Brain pericyte (primary cell): ENCODE results near the gene C6orf136.
A peak's percentile ranks its signal among the peaks of the same experiment; 100 is the strongest.

Experiments used
- DNase-seq: peaks from one replicate; pipeline ENCODE4 v3.0.0-alpha.2; 2012; ENCODE audit warnings: low read depth, low spot score

C6orf136 gene

GRCh38 chr6:30615958-30616810 is 30.7 kb upstream of the C6orf136 start:
- no peak for DNase-seq

GRCh38 chr6:30616811-30617564 is 29.9 kb upstream of the C6orf136 start, which contains the start of gene PPP1R10:
TSS of gene PPP1R10 (minus strand) at chr6:30617243. CDS start at chr6:30609944, 7,299 bp downstream.
- peak; percentile 100 for DNase-seq

DNA sequence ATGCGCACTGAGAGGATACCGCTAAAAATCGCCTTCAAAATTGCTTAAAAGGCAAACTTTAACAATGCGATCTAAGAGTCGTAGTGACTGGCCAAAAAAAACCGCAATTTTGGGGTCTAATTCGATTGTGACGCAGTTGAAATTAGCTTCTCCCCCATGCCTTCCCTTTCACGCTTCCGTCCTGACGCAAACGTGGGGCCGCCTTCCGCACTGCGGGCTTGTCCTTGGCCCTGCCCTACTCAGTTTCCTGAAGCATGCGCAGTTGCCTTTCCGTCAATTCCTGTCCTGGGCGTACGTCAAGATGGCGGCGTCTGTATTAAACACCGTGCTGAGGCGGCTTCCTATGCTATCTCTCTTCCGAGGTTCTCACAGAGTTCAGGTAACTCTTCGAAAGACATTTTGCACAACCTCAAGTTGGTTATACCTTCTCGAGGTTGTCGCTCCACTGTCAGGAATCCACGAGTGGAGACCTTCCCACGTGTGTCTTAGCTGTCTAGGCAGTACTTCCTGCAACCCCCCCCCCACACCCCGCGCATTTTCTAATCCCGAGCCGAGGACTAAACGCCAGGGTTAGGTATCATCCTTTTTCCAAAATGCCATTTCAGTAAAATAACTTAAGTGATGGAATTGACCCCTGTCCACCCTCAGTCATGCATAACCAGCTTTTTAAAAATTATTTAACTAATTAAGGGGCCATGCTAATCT is 29.2 kb upstream of the C6orf136 start, which contains the start of gene MRPS18B:
MRPS18B (plus strand) TSS at position 276 of the 705 bp plus-strand sequence; CDS start at position 302, 26 bp downstream.
- DNase-seq: peak; percentile 97

DNA sequence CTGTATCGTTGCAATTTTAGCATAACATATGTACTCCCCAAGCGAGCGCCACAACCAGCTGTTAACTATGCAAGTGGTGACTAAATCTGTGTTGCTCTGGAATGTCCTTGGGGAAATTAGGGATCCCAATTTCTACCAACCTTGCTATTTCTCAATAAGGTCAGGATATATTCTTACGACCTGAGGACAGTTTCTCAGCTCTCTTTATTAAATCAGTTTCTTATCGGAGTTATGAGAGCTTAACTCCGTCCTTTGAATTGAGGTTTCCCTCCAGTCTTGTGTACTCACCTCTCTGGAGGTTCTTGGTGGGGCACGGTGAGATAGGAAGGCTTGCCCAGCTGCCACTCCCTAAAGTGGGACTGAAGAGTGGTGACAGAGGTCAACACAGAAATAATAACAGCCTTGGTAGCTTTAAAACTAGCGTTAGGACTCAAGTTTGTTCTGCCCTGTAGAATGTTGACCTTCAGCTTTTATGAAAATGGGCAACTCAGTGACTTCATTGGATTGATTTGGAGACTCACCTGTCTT is 28.6 kb upstream of the C6orf136 start:
- no peak for DNase-seq

DNA sequence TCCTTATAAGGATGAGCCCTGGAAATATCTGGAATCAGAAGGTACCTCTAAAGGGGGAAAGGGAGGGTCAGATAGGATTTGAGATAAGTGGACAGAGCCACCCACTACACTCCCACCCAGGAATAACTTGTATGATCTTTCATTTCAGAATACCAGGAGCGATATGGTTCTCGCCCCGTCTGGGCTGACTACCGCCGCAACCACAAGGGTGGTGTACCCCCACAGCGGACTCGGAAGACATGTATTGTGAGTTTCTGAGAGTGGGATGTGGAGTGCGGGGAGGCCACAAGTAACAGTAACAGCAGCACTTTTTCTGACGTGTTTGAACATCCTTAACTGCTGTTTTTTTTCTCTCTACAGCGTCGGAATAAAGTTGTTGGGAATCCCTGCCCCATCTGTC is 27.4 kb upstream of the C6orf136 start:
- DNase-seq: no peak

GRCh38 chr6:30625511-30625910 is 21.4 kb upstream of the C6orf136 start:
- DNase-seq: no peak

DNA sequence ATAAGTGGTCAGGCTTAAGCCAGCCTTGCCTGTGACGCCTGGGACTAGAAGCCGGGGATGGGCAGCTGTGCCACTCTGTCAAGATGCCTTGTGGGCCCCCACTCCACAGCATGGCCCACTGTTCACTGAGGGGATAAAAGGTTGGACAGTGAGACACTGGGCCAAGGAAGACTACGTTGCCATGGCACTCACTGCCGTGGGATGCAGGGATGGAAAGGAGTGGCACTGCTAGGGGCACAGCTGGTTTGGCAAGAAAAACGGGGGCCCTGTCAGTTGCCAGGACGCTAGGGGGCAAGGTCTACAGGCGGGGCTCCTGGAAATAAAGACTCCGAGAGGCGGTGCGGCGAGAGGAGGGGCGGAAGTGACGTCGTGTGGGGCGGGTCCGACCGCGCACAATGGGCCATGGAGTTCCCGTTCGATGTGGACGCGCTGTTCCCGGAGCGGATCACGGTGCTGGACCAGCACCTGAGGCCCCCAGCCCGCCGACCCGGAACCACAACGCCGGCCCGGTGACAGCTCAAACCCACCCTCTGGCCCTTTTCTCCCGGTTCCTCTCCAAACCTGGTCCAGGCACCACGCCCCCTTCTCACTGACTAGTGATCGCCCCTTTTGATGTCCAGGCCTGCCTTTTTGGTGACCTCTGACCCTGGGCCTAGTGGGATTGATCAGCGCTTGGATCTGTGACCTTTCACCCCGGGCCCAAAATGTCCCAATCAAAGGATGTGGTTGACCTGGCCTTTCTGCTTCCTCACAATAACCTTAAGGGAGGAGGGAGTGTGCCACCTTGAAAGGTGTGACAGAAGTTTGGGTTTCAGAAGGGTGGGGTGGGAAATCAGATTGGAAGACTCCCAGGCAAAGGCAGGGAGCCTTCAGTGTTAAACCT is 20.2 kb upstream of the C6orf136 start, which contains the start of gene ATAT1:
ATAT1 (plus strand) TSS at position 391 of the 883 bp plus-strand sequence.
- DNase-seq: no peak

- DNase-seq: no peak
Observed at GRCh38 chr6:30635834-30636233, 11.1 kb upstream of the C6orf136 start.

DNA sequence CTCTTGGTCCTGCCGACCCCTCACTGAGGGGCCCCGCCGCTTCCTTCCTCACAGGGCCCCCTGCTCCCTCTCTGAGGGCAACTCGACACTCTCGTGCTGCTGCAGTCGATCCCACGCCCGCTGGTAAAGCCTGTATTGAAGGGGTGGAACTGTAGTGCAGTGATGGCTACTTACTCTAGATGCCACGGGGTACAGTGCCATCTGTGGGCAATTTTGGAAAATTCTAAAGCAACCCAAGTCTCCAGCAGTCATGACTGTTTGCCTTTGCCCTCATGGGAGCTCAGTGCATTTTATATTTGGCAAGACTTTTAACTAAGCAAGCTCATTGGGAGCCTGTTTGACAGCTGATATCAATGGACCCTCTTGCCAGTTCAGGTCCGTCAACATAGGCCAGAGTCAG is 6.5 kb upstream of the C6orf136 start:
- no peak for DNase-seq

DNA sequence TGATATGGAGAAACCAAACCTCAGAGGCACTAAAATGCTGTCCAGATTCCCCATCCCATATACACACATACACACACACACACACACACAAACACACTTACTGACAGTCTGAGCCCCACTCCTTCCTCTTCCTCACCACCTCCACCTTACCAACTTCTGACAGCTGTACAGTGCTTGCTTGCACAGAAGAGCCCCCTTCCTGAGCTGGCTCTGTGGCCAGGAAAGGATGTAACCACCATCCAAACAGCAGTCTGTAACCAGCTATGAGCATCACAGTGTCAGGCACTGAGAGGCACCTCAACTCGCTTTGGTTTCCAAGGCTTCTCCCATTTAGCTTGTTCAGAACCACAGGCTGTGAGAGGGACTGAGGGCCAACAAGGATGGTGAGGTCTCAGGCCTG is 5.9 kb upstream of the C6orf136 start:
- no peak for DNase-seq

DNA sequence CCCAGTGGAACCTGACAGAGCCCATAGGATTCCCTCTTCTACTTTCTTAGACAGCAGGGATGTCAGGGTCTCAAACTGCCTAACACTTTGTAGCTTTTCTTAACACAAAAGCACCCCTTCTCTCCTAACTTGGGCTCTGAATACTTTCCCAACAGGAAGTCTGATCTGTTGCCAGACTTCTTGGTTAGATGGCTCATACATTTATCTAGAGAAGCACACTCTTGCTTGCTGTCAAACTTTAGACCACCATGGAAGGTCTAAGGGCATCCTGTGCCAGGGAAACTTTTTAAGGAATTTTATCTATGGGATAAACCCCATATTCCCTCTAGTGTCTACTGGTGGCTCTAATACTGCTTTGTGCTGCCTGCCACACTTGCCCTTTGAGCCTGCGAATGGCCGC is 3.3 kb upstream of the C6orf136 start:
- DNase-seq: no peak

- no peak for DNase-seq
Observed at GRCh38 chr6:30644769-30645168, 2.2 kb upstream of the C6orf136 start.

DNA sequence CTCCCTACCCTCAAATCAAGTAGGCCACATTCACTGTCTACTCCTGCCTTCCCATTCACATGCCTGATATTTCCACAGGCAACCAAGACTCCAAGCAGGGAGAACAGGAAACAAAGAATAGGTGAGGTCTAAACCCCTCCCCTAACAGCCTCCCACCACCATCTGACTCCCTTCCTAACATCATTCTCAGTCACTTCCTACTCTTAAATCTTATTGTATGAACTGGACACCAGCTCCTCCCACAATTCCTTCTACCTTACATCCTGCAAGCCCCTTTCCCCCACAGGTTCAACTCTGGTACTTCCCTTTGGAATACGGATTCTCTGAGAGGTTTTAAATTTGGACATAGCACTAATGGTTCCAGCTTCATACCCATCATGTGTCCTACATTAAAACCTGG is 944 bp upstream of the C6orf136 start:
- DNase-seq: no peak

- DNase-seq: no peak
Observed at GRCh38 chr6:30647242-30648116, 546 bp downstream of the C6orf136 start.

DNA sequence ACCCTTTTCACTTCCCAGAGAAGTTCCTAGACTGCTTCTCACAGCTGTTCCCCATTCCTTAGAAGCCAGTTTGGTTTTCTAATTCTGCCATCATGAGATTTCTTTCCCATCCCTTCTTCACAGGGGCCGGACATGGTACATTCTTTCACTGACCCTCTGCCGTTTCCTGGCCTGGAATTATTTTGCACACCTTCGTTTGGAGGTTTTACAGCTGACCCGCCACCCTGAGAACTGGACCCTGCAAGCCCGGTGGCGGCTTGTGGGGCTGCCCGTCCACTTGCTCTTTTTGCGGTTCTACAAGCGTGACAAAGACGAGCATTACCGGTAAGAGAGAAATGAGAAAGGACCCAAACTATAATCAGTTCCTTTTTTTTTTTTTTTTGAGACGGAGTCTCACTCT is 4.2 kb downstream of the C6orf136 start:
- DNase-seq: no peak

DNA sequence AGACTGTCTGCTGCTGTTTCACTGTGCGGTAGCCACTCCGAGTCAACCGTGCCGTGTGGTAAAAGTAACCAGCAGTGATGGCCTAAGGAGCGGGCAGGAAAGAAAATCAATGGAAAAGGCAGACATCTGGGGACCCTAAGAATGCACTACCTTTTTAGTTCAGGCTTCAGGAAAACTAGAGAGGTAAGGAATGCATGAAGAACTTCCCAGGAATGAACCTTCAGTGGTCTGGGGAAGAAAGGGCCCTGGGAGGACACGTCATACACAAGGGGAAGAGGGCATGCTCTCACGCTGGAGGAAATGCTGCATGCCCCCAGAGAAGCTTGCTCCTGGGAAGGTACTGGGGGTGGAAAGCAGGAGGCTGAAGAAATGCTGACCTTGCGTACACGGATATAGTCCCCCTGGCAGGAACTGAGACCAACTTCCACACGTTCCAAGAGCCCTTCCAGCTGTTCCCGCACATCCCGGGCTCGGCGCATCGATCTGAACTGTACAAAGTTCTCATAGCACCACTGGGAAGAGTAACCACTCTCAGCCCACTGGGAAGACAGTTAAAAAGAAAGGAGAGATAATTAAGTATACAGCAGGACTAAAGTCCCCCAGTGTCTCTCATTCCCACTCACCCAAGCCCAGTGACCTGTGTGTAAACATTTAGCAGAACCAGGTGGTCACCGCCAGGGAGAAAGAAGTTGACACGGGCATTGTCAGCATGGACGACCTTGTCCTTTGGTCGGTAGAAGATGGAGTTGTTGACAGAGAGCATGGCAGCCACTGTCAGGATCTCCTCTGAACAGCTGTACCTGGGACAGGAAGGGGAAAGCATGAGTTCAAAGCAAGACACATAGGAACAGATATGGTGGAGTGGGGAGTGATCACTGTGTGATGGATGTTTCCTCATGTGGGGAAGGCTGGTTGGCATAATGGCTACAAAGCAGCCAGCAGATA is 8.1 kb downstream of the C6orf136 start:
- no peak for DNase-seq

DNA sequence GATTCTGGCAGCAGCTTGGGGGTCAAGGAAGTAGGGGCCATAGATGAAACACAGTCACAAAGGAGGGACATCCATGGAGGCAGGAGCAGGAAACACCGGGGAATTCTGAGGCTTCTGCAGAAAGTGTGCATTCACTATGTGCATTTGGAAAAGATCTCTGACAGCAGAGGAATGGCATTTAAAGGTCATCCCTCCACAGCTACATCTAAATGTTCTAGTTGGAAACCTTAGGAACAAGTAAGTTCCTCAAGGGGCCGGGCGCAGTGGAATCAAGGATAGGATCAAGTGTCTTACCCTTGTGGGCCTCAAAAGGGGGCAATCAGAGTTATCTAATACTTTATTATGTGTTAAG is 8.8 kb downstream of the C6orf136 start:
- DNase-seq: no peak

DNA sequence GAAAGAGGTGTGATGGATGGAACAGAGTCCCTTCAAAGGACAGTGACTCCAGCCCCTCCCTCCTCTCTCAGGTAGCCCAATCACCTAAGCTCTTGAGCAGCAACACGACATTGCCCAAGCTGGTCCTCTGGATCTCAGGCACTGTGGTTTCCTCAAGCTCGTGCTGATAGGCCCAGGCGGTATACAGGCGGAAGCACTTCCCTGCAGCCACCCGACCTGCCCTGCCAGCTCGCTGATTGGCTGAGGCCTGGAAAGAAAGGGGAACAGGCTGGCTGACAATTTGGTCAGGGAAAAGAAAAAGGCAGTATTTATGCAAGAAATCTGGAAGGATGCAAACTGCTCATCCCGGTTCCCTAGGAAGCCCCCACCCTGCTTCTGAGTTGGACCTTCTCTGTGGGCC is 9.6 kb downstream of the C6orf136 start:
- no peak for DNase-seq

- no peak for DNase-seq
Observed at GRCh38 chr6:30657454-30657853, 10.5 kb downstream of the C6orf136 start.
